Adrenal gland (tissue), 12 donors: Measurements from ENCODE around the gene RGS2. TPM values are rescaled to one million over a fixed set of nuclear protein-coding genes. Genes with fewer than 3 reads are reported as not detected.

Experiments
- DNase-seq, 7 donors: peaks; one replicate each; pipeline ENCODE4 v3.0.0-alpha.2; 2019 to 2020
- H3K27ac ChIP-seq, 5 donors: fragments of 200-600 bp; sonication (generic) in 4 of 5; 1 replicate in 3 of 5; 2 replicates in 2 of 5; pipeline versions ENCODE4 v1.5.1 to v1.8.0; 2016 to 2020; ENCODE audit warnings: mild to moderate bottlenecking in 1 of 5
- H3K27me3 ChIP-seq: fragments of 200-600 bp; 2 replicates; pipeline ENCODE4 v1.8.0; 2021
- H3K36me3 ChIP-seq, 2 donors: fragments of 200-600 bp; replicated peaks in 1 of 2; 1 replicate in 1 of 2; 2 replicates in 1 of 2; pipeline versions ENCODE4 v1.5.1 to v1.8.0; 2018 to 2022
- H3K4me1 ChIP-seq, 2 donors: fragments of 200-600 bp; replicated peaks in 1 of 2; 1 replicate in 1 of 2; 2 replicates in 1 of 2; pipeline versions ENCODE4 v1.5.1 to v1.8.0; 2018 to 2021
- H3K4me3 ChIP-seq, 4 donors: fragments of 200-600 bp; sonication (generic) in 3 of 4; one replicate each; pipeline ENCODE4 v1.5.1; 2016 to 2018
- H3K9me3 ChIP-seq, 3 donors: fragments of 200-600 bp; sonication (generic) in 1 of 3; replicated peaks in 1 of 3; 1 replicate in 2 of 3; 2 replicates in 1 of 3; pipeline versions ENCODE4 v1.5.1 to v1.8.0; 2016 to 2021
- CTCF ChIP-seq, 6 experiments: fragments of 450-650 bp in 4 of 6; fragments of 200-600 bp in 2 of 6; sonication (generic) in 1 of 6; IDR thresholded peaks; 1 replicate in 5 of 6; 2 replicates in 1 of 6; pipeline versions ENCODE4 v1.5.1 to v1.8.0; 2016 to 2021; ENCODE audit warnings: antibody characterized with exemption in 6 of 6, mild to moderate bottlenecking in 2 of 6, moderate library complexity in 1 of 6
- POLR2A ChIP-seq, 2 donors: fragments of 450-650 bp; IDR thresholded peaks; one replicate each; pipeline ENCODE4 v1.6.1; 2017; ENCODE audit warnings: antibody characterized with exemption in 2 of 2, mild to moderate bottlenecking in 2 of 2, moderate library complexity in 1 of 2
- WGBS, 4 donors: extraction: QIAGEN DNeasy Blood & Tissue Kit in 2 of 4; methylation state at CpG; one replicate each; pipeline versions ENCODE4 v1.1.5 to v1.1.7; 2013 to 2017; 5-methylcytosine and 5-hydroxymethylcytosine counted together
- intact Hi-C, 2 donors: fragments of 100-400 bp; cut with DNase I; formaldehyde crosslinking; loops; one replicate each; pipeline versions ENCODE4 v1.14.1 to v1.15.0; 2022 to 2023
- polyA plus RNA-seq, 3 donors: library from polyadenylated mRNA; stranded (reverse); fragments of 200-250 nt in 2 of 3; fragments of 350-450 nt in 1 of 3; fragmentation: Illumina TruSeq in 1 of 3; extraction: RNeasy Lipid Tissue Mini Kit (QIAGEN cat#74804) in 1 of 3; gene quantifications; one replicate each; pipeline ENCODE4 v1.2.3, GENCODE V29; 2013 to 2014
- total RNA-seq, 9 donors: library from RNA; depleted of rRNA in 4 of 9; stranded (reverse); fragments of >200 nt in 4 of 9; fragments of 120-200 nt in 1 of 9; fragmentation: NEBNext Ultra II Directional in 1 of 9; extraction: Animal tissue kit (Norgen Biotek cat#: 25700) in 1 of 9; gene quantifications; one replicate each; pipeline versions ENCODE4 v1.1.0 to v1.2.4, GENCODE V29; 2013 to 2023
- donor health status: healthy with polysubstance abuse.
- donor health status: Bipolar disorder and iron deficiency.
- donor health status: DM: yes; HTN: yes; CAD: no.
- donor health status: DM: no; HTN: no; CAD: no.
- donor health status: DM: no; HTN: no; CAD: no.
- donor health status: DM: yes; HTN: yes; CAD: no.

RGS2 gene
- total and polyA plus RNA-seq, 12 donors, result 96.9 to 476 (median 162) TPM

DNA sequence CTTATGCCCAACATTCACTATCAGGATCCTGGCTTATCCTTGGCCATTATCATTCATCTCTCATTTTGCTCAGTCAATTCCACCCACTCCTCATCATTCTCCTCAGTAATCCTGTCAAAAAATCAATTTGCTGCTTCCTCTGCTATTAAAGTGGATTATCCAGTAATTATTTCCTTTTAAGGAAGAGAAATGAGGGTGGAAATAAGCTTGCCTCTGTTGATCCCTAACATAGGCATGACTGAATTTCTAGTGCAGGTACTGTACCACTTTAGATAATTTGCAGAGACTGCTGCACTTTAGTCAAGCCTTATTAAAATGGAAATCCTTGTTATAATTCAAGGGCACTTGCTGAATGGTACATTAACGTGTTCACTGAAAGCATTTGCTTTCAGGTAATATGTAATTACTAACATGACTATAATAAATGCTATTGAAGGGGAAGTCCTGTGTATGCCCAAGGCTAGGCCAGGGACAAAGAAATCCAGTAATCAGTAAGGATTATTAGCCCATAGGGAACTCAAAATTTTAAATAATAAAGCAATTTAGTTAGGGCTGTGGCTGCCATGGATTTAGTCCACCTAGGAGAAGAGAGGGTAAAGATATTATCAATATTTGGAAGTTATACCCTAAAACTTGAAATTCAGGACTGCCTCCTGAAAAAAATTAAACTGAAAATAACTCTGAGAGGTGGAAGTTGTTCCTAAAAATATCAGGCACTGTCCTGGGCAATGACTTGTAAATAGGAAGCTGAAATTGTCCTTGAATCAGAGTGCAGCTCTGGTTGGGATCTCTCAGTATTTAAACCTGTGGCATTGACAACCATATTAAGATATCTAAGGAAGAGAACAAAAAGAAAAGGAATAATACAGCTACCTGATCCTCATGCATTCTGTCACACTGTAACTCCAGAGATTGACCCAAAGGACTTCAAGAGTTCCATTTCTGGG, 43.4 kb downstream of the RGS2 start:
- 0 to 67% (median 1%) methylated on average over 1 of the region's 1 CpG for WGBS, 4 donors
- H3K36me3 ChIP-seq, result no peaks in the 10 kb centered on the region
- DNase-seq, result no peak
- H3K4me1 ChIP-seq, result peaks cover 0 to 18% of the 10 kb centered on the region in 2 donors
- no peak overlapping the region for H3K4me3 ChIP-seq
- intact Hi-C loops, result no loop called here
- H3K27ac ChIP-seq, result no peak overlapping the region
- H3K27me3 ChIP-seq, result no peaks in the 10 kb centered on the region
- no peaks in the 10 kb centered on the region for H3K9me3 ChIP-seq
- no peak for TF ChIP-seq CTCF (IDR thresholded peaks at IDR 0.05)
- no peak for TF ChIP-seq POLR2A (IDR thresholded peaks at IDR 0.05)

DNA sequence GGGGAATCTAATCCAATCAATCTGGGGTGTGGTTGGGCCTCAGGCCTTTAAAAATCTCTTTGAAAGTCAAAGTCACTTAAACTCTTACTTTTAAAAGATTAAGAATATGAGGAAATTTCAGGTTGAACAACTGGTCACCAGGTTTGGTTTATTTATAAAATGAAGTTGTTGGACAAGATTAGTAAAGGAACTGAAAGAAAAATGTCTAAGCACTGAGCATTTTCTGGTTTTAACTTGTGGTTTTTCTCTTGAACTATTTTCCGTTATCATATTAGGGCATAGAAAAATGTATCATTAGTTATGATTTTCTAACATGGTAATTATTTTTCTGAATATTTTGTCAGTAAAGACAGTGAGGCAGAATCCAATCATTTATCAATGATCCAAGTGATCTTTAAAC, 49.6 kb downstream of the RGS2 start:
- TF ChIP-seq CTCF (IDR thresholded peaks at IDR 0.05) (no peak), POLR2A (IDR thresholded peaks at IDR 0.05) (no peak)
- Histone ChIP-seq H3K9me3 (no peaks in the 10 kb centered on the region), H3K27me3 (no peaks in the 10 kb centered on the region), H3K27ac (no peak overlapping the region), H3K4me1 (no peaks in the 10 kb centered on the region), H3K36me3 (no peaks in the 10 kb centered on the region), H3K4me3 (no peak overlapping the region)
- no peak for DNase-seq
- intact Hi-C loops, result no loop called here
- 72 to 82% (median 75%) methylated on average over 1 of the region's 1 CpG for WGBS, 4 donors

GRCh38 chr1:192859808-192860207, 51.0 kb downstream of the RGS2 start:
- Histone ChIP-seq H3K4me1 (no peaks in the 10 kb centered on the region), H3K4me3 (no peak overlapping the region), H3K27me3 (no peaks in the 10 kb centered on the region), H3K36me3 (no peaks in the 10 kb centered on the region), H3K9me3 (no peaks in the 10 kb centered on the region), H3K27ac (no peak overlapping the region)
- TF ChIP-seq POLR2A (IDR thresholded peaks at IDR 0.05) (no peak), CTCF (IDR thresholded peaks at IDR 0.05) (no peak)
- no peak for DNase-seq
- intact Hi-C loops, result no loop called here

DNA sequence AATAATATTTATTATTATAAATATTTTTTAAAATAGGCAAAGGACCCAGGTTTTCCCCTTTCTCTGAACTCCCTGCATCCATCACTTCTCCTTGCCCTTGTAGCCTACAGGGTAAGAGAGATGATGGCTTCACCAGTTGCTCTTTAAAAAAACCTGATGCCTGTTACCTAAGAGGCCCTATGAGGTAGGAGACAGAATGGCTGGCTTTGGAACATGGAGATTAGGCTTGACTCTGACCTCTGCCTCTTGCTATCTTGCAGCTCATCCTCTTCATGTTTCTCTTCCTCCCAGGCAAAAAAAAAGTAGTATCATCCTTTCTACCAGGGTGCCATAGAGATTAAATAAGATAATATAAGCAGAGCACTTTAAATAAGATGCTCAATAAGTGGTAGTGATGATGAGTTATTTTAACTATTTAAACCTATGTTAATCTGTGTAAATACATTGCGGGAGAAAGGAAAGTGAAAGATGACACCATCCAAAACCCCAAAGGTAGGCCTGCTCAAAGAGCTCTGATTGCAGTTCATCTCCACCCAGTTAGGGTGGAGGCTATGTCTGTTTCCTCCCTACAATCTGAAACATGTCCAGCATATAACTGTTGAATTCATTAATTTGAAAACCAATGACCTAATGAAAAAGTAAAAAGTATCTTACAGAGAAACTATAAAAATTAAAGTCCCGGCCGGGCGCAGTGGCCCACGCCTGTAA, 51.8 kb downstream of the RGS2 start:
- Histone ChIP-seq H3K27ac (no peak overlapping the region), H3K9me3 (no peaks in the 10 kb centered on the region), H3K36me3 (no peaks in the 10 kb centered on the region), H3K27me3 (no peaks in the 10 kb centered on the region), H3K4me1 (no peaks in the 10 kb centered on the region), H3K4me3 (no peak overlapping the region)
- DNase-seq, result no peak
- no peak for TF ChIP-seq POLR2A (IDR thresholded peaks at IDR 0.05)
- no peak for TF ChIP-seq CTCF (IDR thresholded peaks at IDR 0.05)
- 77 to 96% (median 81%) methylated on average over 5 of the region's 5 CpGs for WGBS, 4 donors
- intact Hi-C loops, result no loop called here
